HG03066 (cell line): Measurements from ENCODE around the gene IQSEC1.
A peak's percentile ranks its signal among the peaks of the same experiment; 100 is the strongest.

ENCODE experiments used
- ATAC-seq: cut with Tn5 transposase; IDR thresholded peaks from one replicate; pipeline ENCODE4 v1.9.1; 2021; ENCODE audit warnings: low read depth; ENCODE audit not compliant: unreplicated experiment

Gene IQSEC1

GRCh38 chr3:13071695-13072094, 1.5 kb downstream of the IQSEC1 start:
- ATAC-seq = no peak

GRCh38 chr3:13070391-13071070, 2.7 kb downstream of the IQSEC1 start:
- ATAC-seq = no peak

- ATAC-seq = peak; percentile 60
Observed at GRCh38 chr3:13069495-13069894, 3.7 kb downstream of the IQSEC1 start.

- ATAC-seq = no peak
Observed at GRCh38 chr3:13068269-13069010, 4.8 kb downstream of the IQSEC1 start.

- ATAC-seq = no peak
Observed at GRCh38 chr3:13067778-13068177, 5.5 kb downstream of the IQSEC1 start.

- ATAC-seq = no peak
Observed at GRCh38 chr3:13066834-13067233, 6.4 kb downstream of the IQSEC1 start.

- ATAC-seq = no peak
Observed at GRCh38 chr3:13066236-13066635, 7.0 kb downstream of the IQSEC1 start.

GRCh38 chr3:13065727-13066126, 7.5 kb downstream of the IQSEC1 start:
- ATAC-seq = no peak

- ATAC-seq = no peak
Observed at GRCh38 chr3:13064964-13065363, 8.3 kb downstream of the IQSEC1 start.

- no peak for ATAC-seq
Observed at GRCh38 chr3:13064159-13064868, 8.9 kb downstream of the IQSEC1 start.

GRCh38 chr3:13063225-13063624, 10.0 kb downstream of the IQSEC1 start:
- ATAC-seq = no peak

GRCh38 chr3:13062647-13063046, 10.6 kb downstream of the IQSEC1 start:
- ATAC-seq = no peak

GRCh38 chr3:13060341-13060910, 12.8 kb downstream of the IQSEC1 start:
- ATAC-seq = no peak

GRCh38 chr3:13058346-13059120, 14.7 kb downstream of the IQSEC1 start:
- ATAC-seq = no peak

- no peak for ATAC-seq
Observed at GRCh38 chr3:13057282-13058040, 15.8 kb downstream of the IQSEC1 start.

- no peak for ATAC-seq
Observed at GRCh38 chr3:13055634-13056033, 17.6 kb downstream of the IQSEC1 start.

- no peak for ATAC-seq
Observed at GRCh38 chr3:13054341-13055285, 18.6 kb downstream of the IQSEC1 start.

- no peak for ATAC-seq
Observed at GRCh38 chr3:13053893-13054292, 19.3 kb downstream of the IQSEC1 start.

- no peak for ATAC-seq
Observed at GRCh38 chr3:13053420-13053819, 19.8 kb downstream of the IQSEC1 start.
